Tibial artery (tissue), 4 donors: Measurements from ENCODE around the gene CACTIN.

ENCODE experiments used
- DNase-seq, 2 donors: peaks; one replicate each; pipeline ENCODE4 v3.0.0-alpha.2; 2019
- H3K27ac ChIP-seq, 2 donors: fragments of 200-600 bp; sonication (generic) in 1 of 2; 1 replicate in 1 of 2; 2 replicates in 1 of 2; pipeline ENCODE4 v1.5.1; 2018 to 2019; ENCODE audit warnings: mild to moderate bottlenecking in 1 of 2
- H3K27me3 ChIP-seq, 2 donors: fragments of 200-600 bp; sonication (generic) in 1 of 2; one replicate each; pipeline versions ENCODE4 v1.5.1 to v1.6.0; 2016 to 2019
- H3K36me3 ChIP-seq, 3 donors: fragments of 200-600 bp; sonication (generic) in 2 of 3; one replicate each; pipeline ENCODE4 v1.5.1; 2016 to 2019; ENCODE audit warnings: mild to moderate bottlenecking in 2 of 3
- H3K4me1 ChIP-seq, 4 donors: fragments of 200-600 bp; sonication (generic) in 2 of 4; 1 replicate in 3 of 4; 2 replicates in 1 of 4; pipeline ENCODE4 v1.5.1; 2016 to 2019
- H3K4me3 ChIP-seq, 2 donors: fragments of 200-600 bp; sonication (generic) in 1 of 2; 1 replicate in 1 of 2; 2 replicates in 1 of 2; pipeline ENCODE4 v1.5.1; 2018 to 2019; ENCODE audit warnings: mild to moderate bottlenecking in 2 of 2
- H3K9me3 ChIP-seq, 3 donors: fragments of 200-600 bp; sonication (generic) in 1 of 3; one replicate each; pipeline ENCODE4 v1.5.1; 2016 to 2019
- CTCF ChIP-seq, 2 experiments: fragments of 200-600 bp in 1 of 2; fragments of 450-650 bp in 1 of 2; IDR thresholded peaks; one replicate each; pipeline ENCODE4 v1.5.1; 2017 to 2019; ENCODE audit warnings: antibody characterized with exemption in 2 of 2, mild to moderate bottlenecking in 1 of 2, moderate library complexity in 1 of 2
- intact Hi-C: fragments of 100-400 bp; cut with DNase I; formaldehyde crosslinking; loops from one replicate; pipeline ENCODE4 v1.15.0; 2023; ENCODE audit warnings: low total_unique reads

The CACTIN gene

GRCh38 chr19:3664879-3665642, 38.5 kb upstream of the CACTIN start:
- H3K9me3 ChIP-seq, result no peaks in the 10 kb centered on the region
- TF ChIP-seq CTCF (IDR thresholded peaks at IDR 0.05), result no peak
- DNase-seq, result no peak
- intact Hi-C loops, result loop anchor here (2.0 kb wide), 1 partner anchor 36 kb away; the partner anchor contains the start of gene PIP5K1C
- peaks cover 0 to 39% (median 31%) of the 10 kb centered on the region in 4 donors for H3K4me1 ChIP-seq
- no peak overlapping the region for H3K4me3 ChIP-seq
- no peak overlapping the region for H3K27ac ChIP-seq
- H3K27me3 ChIP-seq, result no peaks in the 10 kb centered on the region
- peaks cover 46 to 70% (median 65%) of the 10 kb centered on the region in 3 donors for H3K36me3 ChIP-seq

GRCh38 chr19:3663838-3664237, 37.2 kb upstream of the CACTIN start:
- Histone ChIP-seq H3K4me3 (no peak overlapping the region), H3K9me3 (no peaks in the 10 kb centered on the region), H3K36me3 (peaks cover 56 to 82% (median 77%) of the 10 kb centered on the region in 3 donors), H3K27me3 (no peaks in the 10 kb centered on the region), H3K4me1 (peaks cover 0 to 27% (median 18%) of the 10 kb centered on the region in 4 donors), H3K27ac (no peak overlapping the region)
- DNase-seq, result no peak
- TF ChIP-seq CTCF (IDR thresholded peaks at IDR 0.05), result no peak
- intact Hi-C loops, result loop anchor here (2.0 kb wide), 1 partner anchor 37 kb away; the partner anchor contains the start of gene PIP5K1C

GRCh38 chr19:3661284-3662238, 35.0 kb upstream of the CACTIN start:
- Histone ChIP-seq H3K4me1 (peaks cover 0 to 10% (median 5%) of the 10 kb centered on the region in 4 donors), H3K27ac (no peak overlapping the region), H3K9me3 (no peaks in the 10 kb centered on the region), H3K27me3 (no peaks in the 10 kb centered on the region), H3K4me3 (no peak overlapping the region), H3K36me3 (peaks cover 74 to 93% (median 92%) of the 10 kb centered on the region in 3 donors)
- intact Hi-C loops, result no loop called here
- no peak for TF ChIP-seq CTCF (IDR thresholded peaks at IDR 0.05)
- DNase-seq, result no peak

- no peak overlapping the region for H3K4me3 ChIP-seq
- no peak for TF ChIP-seq CTCF (IDR thresholded peaks at IDR 0.05)
- H3K9me3 ChIP-seq, result no peaks in the 10 kb centered on the region
- DNase-seq, result no peak
- peaks cover 0 to under 1% (median under 1%) of the 10 kb centered on the region in 4 donors for H3K4me1 ChIP-seq
- H3K27ac ChIP-seq, result no peak overlapping the region
- H3K36me3 ChIP-seq, result peaks cover 83 to 99% (median 97%) of the 10 kb centered on the region in 3 donors
- no peaks in the 10 kb centered on the region for H3K27me3 ChIP-seq
- intact Hi-C loops, result no loop called here
Observed at GRCh38 chr19:3660493-3661219, 34.1 kb upstream of the CACTIN start.

- peaks cover 77 to 98% (median 90%) of the 10 kb centered on the region in 3 donors for H3K36me3 ChIP-seq
- TF ChIP-seq CTCF (IDR thresholded peaks at IDR 0.05), result no peak
- no peak overlapping the region for H3K27ac ChIP-seq
- no peaks in the 10 kb centered on the region for H3K27me3 ChIP-seq
- intact Hi-C loops, result no loop called here
- DNase-seq, result no peak
- no peaks in the 10 kb centered on the region for H3K4me1 ChIP-seq
- H3K9me3 ChIP-seq, result no peaks in the 10 kb centered on the region
- no peak overlapping the region for H3K4me3 ChIP-seq
Observed at GRCh38 chr19:3659746-3660112, 33.1 kb upstream of the CACTIN start.
